SK-N-SH (cell line): ENCODE measurements around the gene KRT23.

Experiments used
- CHD2 ChIP-seq: fragments of 150-350 bp; IDR thresholded peaks from 2 replicates; pipeline ENCODE4 v1.6.1; 2018; ENCODE audit warnings: low read length; ENCODE audit not compliant: partially characterized antibody
- CTCF ChIP-seq: fragments of 200-600 bp; sonication (generic); IDR thresholded peaks from 2 replicates; pipeline ENCODE4 v1.6.1; 2017; ENCODE audit warnings: antibody characterized with exemption, mild to moderate bottlenecking, moderate library complexity
- EP300 ChIP-seq, 2 experiments: IDR thresholded peaks; 2 replicates each; pipeline versions ENCODE4 v1.4.0 to v1.6.1; 2012; ENCODE audit warnings: borderline replicate concordance in 1 of 2, low read depth in 1 of 2, low read length in 1 of 2
- EZH2phosphoT487 ChIP-seq: fragments of 200-600 bp; sonication (generic); IDR thresholded peaks from 2 replicates; pipeline ENCODE4 v1.6.1; 2017; ENCODE audit warnings: low read depth, mixed run types, mild to moderate bottlenecking, antibody characterized with exemption, moderate library complexity, borderline replicate concordance
- GATA2 ChIP-seq: sonication (generic); formaldehyde crosslinking; IDR thresholded peaks from 2 replicates; pipeline ENCODE4 v1.5.0; 2020; ENCODE audit warnings: mild to moderate bottlenecking, missing genetic modification reagents
- JUND ChIP-seq: IDR thresholded peaks from 2 replicates; pipeline ENCODE4 v1.4.0; 2012
- MAX ChIP-seq: IDR thresholded peaks from 2 replicates; pipeline ENCODE4 v1.4.0; 2012; ENCODE audit warnings: low read depth
- PBX3 ChIP-seq: IDR thresholded peaks from 2 replicates; pipeline ENCODE4; 2012
- POLR2AphosphoS5 ChIP-seq: IDR thresholded peaks from 2 replicates; pipeline ENCODE4 v1.6.1; 2012; ENCODE audit warnings: low read depth, low read length
- RAD21 ChIP-seq: IDR thresholded peaks from 2 replicates; pipeline ENCODE4 v1.6.1; 2012; ENCODE audit warnings: mild to moderate bottlenecking, low read length
- REST ChIP-seq: IDR thresholded peaks from 2 replicates; pipeline ENCODE4 v1.6.1; 2012; ENCODE audit warnings: mild to moderate bottlenecking, low read depth, low read length, moderate library complexity
- SIN3A ChIP-seq: IDR thresholded peaks from 2 replicates; pipeline ENCODE4 v1.6.1; 2012; ENCODE audit warnings: low read depth, mild to moderate bottlenecking, low read length, moderate library complexity, borderline replicate concordance
- TAF1 ChIP-seq: IDR thresholded peaks from 2 replicates; pipeline ENCODE4 v1.6.1; 2012; ENCODE audit warnings: low read depth, mild to moderate bottlenecking, low read length, moderate library complexity, borderline replicate concordance
- TCF12 ChIP-seq: IDR thresholded peaks from 2 replicates; pipeline ENCODE4 v1.4.0; 2012

GRCh38 chr17:40909755-40910154 lies 27.7 kb downstream of the KRT23 start:
- TF ChIP-seq CHD2 = no peak
- no peak for TF ChIP-seq CTCF
- no peak for TF ChIP-seq GATA2 (CRISPR knock-in tag)
- TF ChIP-seq MAX = no peak
- TF ChIP-seq EP300 (IDR thresholded peaks at IDR 0.05; ENCODE audit: borderline replicate concordance in 1 of 2, low read depth in 1 of 2, low read length in 1 of 2) = no peak
- TF ChIP-seq REST = no peak
- no peak for TF ChIP-seq SIN3A
- TF ChIP-seq TAF1 = no peak
- no peak for TF ChIP-seq JUND
- no peak for TF ChIP-seq TCF12
- TF ChIP-seq POLR2AphosphoS5 = no peak
- TF ChIP-seq RAD21 = no peak
- no peak for TF ChIP-seq EZH2phosphoT487
- no peak for TF ChIP-seq PBX3
